Measurements from ENCODE around the gene PARP12. TPM values are rescaled to one million over a fixed set of nuclear protein-coding genes. Genes with fewer than 3 reads are reported as not detected.

Gene PARP12
- total and polyA plus RNA-seq, 9 of the 15 experiments (the other 6 are each of a cell fraction or from before 2014, with no cell fraction given), result 4.6 to 40.4 (median 23.5) TPM

DNA sequence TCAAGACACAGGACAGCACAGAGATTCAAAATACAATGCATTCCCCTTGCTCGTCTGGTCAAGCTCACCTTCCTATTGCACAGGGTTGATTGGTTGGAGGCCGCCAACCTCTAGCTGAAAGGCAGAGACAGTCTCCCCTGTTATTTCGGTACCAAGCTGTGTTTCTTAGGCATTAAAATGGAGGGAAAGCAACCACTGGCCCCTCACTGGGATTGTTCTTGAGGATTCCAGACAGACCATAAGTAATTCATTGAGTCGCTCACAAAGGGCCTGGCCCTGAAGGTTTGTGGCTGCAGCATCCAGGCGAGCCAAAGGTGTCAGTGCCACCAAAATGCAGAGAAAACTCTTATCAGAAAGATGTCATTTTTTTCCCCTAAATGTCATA lies 81.2 kb downstream of the PARP12 start:
- TF ChIP-seq, protein P1, sequence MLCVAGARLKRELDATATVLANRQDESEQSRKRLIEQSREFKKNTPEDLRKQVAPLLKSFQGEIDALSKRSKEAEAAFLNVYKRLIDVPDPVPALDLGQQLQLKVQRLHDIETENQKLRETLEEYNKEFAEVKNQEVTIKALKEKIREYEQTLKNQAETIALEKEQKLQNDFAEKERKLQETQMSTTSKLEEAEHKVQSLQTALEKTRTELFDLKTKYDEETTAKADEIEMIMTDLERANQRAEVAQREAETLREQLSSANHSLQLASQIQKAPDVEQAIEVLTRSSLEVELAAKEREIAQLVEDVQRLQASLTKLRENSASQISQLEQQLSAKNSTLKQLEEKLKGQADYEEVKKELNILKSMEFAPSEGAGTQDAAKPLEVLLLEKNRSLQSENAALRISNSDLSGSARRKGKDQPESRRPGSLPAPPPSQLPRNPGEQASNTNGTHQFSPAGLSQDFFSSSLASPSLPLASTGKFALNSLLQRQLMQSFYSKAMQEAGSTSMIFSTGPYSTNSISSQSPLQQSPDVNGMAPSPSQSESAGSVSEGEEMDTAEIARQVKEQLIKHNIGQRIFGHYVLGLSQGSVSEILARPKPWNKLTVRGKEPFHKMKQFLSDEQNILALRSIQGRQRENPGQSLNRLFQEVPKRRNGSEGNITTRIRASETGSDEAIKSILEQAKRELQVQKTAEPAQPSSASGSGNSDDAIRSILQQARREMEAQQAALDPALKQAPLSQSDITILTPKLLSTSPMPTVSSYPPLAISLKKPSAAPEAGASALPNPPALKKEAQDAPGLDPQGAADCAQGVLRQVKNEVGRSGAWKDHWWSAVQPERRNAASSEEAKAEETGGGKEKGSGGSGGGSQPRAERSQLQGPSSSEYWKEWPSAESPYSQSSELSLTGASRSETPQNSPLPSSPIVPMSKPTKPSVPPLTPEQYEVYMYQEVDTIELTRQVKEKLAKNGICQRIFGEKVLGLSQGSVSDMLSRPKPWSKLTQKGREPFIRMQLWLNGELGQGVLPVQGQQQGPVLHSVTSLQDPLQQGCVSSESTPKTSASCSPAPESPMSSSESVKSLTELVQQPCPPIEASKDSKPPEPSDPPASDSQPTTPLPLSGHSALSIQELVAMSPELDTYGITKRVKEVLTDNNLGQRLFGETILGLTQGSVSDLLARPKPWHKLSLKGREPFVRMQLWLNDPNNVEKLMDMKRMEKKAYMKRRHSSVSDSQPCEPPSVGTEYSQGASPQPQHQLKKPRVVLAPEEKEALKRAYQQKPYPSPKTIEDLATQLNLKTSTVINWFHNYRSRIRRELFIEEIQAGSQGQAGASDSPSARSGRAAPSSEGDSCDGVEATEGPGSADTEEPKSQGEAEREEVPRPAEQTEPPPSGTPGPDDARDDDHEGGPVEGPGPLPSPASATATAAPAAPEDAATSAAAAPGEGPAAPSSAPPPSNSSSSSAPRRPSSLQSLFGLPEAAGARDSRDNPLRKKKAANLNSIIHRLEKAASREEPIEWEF (CRISPR knock-in tag; IDR thresholded peaks at IDR 0.05), result 0 out of 2 replicates have a peak, but pooled peaks have one; percentile 34
- TF ChIP-seq ZNF253 (CRISPR knock-in tag; conservative IDR thresholded peaks at IDR 0.05), result no peak
- TF ChIP-seq ZNF133 (CRISPR knock-in tag; IDR thresholded peaks at IDR 0.05), result no peak
- TF ChIP-seq, protein P2, sequence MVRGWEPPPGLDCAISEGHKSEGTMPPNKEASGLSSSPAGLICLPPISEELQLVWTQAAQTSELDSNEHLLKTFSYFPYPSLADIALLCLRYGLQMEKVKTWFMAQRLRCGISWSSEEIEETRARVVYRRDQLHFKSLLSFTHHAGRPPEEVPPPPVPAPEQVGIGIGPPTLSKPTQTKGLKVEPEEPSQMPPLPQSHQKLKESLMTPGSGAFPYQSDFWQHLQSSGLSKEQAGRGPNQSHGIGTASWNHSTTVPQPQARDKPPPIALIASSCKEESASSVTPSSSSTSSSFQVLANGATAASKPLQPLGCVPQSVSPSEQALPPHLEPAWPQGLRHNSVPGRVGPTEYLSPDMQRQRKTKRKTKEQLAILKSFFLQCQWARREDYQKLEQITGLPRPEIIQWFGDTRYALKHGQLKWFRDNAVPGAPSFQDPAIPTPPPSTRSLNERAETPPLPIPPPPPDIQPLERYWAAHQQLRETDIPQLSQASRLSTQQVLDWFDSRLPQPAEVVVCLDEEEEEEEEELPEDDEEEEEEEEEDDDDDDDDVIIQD (CRISPR knock-in tag; IDR thresholded peaks at IDR 0.05), result no peak
- no peak for TF ChIP-seq KLF16 (IDR thresholded peaks at IDR 0.05)
- TF ChIP-seq JUND (IDR thresholded peaks at IDR 0.05; ENCODE audit: borderline replicate concordance, low read depth, low read length), result no peak
- TF ChIP-seq JUND (tag; IDR thresholded peaks at IDR 0.05; ENCODE audit: borderline replicate concordance, low read depth, low read length), result no peak
- BruUV-seq (replicated peaks), result no TSS peak
- H3K9ac ChIP-seq (ENCODE audit: insufficient read depth in 1 of 2, low read depth in 2 of 2, low read length in 2 of 2), result no peak overlapping the region
- no peak for FAIRE-seq
- peaks cover 2 to 12% of the 10 kb centered on the region in 2 experiments; a peak in 1 of 5 replicates for H3K27me3 ChIP-seq (ENCODE audit: control insufficient read depth in 2 of 2, insufficient read depth in 2 of 2, low read length in 2 of 2)
- H3K4me3 ChIP-seq, result no peak overlapping the region
- 65% methylated on average over 5 of the region's 5 CpGs for WGBS (ENCODE audit: insufficient coverage, low coverage, missing lambda C conversion rate)
- no peaks in the 10 kb centered on the region for H4K20me1 ChIP-seq (replicated peaks; ENCODE audit: control insufficient read depth, insufficient read depth, low read length)
- POLR2A ChIA-PET, result interaction anchor here (0.5 to 1.5 kb wide), 2 partner anchors 11 to 608 kb away, joined by 3 read pairs; no protein-coding TSS in a partner anchor
- ATAC-seq, result no peak
- no peaks in the 10 kb centered on the region for H3K36me3 ChIP-seq (ENCODE audit: control insufficient read depth, insufficient read depth, low read length)
- H3K9me3 ChIP-seq (replicated peaks; ENCODE audit: control insufficient read depth, insufficient read depth, low read depth, low read length), result peaks cover 2% of the 10 kb centered on the region; the same call in 1 of the 2 replicates
- peaks cover 0 to 11% of the 10 kb centered on the region in 2 experiments; a peak in 4 of 5 replicates for H3K4me1 ChIP-seq (replicated peaks in 1 of 2; ENCODE audit: control insufficient read depth in 2 of 2, insufficient read depth in 2 of 2, low read length in 2 of 2)
- H3K79me2 ChIP-seq (ENCODE audit: control insufficient read depth, insufficient read depth, low read length), result peaks cover 5% of the 10 kb centered on the region
- intact Hi-C loops (cut with micrococcal nuclease) (no loop called here), in situ Hi-C loops (cut with MboI) (no loop called here)
- H3K9me1 ChIP-seq (ENCODE audit: control insufficient read depth, insufficient read depth, low read length), result no peaks in the 10 kb centered on the region
- DNase-seq (ENCODE audit: extremely low read depth in 1 of 4, low spot score in 3 of 4), result no peak
- CTCF ChIA-PET (ENCODE audit: low intra/inter-chr PET ratio), result no interaction called here
- H3K4me2 ChIP-seq (ENCODE audit: insufficient read depth, low read length), result no peak overlapping the region
- no peak overlapping the region for H3K27ac ChIP-seq (ENCODE audit: extremely low read depth, low read depth, low read length)
- H2AFZ ChIP-seq (ENCODE audit: low read depth, low read length), result peak overlapping the region; percentile 69

Data from K562 (cell line).